HG03442 (cell line): Measurements from ENCODE around the gene UGT1A5.

Experiments
- ATAC-seq: cut with Tn5 transposase; IDR thresholded peaks from one replicate; pipeline ENCODE4 v1.9.1; 2021; ENCODE audit warnings: mild to moderate bottlenecking, moderate library complexity; ENCODE audit not compliant: unreplicated experiment

UGT1A5 gene

DNA sequence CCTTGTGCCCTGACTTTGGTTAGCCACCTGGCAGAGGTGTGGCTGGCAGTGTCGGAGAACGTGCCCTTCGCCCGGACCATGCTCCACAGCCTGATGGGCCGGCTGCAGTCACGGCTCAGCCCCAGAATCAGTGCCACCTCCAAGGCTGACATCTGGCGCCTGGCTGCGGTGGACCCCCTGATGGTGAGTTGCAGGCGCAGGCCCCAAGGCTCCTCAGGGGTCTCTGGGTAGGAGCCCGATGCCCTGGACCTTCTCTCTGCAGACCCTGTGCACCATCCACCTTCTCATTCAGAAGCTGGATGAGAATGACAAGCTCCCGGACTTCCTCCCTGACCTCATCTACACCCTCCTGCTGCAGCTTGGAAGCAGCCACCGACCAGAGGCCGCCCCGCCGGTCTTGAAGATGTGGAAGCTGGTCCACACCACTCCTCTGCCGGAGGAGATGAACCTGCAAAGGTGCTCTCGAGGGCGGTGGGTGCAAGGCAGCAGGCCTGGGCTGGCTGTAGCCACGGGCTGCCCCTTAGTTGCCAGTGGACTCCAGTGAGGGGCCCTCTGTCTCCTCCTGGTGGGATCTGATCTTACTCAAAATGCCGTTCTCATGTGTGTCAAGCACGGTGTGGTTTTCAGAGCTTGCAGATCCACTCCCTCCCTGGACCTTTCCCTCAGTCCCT is 109.5 kb downstream of the UGT1A5 start:
- ATAC-seq, result no peak
